ENCODE measurements around the gene TENT4A. TPM values are rescaled to one million over a fixed set of nuclear protein-coding genes. Genes with fewer than 3 reads are reported as not detected.

TENT4A gene
- total RNA-seq, 2 donors from 2014 or later, result 17.1 to 21.9 TPM

DNA sequence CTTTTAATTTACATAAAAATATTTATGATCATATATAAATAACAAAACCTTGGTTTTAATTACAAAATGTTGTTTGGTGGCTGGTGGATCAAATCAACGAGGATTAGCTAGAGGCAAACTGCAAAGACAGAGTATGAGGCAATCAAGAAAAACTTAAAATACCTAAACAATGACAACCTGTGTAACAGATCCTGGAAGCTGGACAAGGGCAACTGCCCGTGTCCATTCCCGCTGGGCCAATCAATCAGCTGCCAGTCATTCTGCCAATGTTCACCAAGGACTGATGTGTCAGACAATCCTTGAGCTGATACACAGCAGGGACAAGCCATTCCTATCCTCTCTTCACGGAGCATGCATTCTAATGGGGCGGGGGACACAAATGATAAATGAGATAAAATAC lies 3.2 kb upstream of the TENT4A start:
- Histone ChIP-seq H3K4me3 (no peak overlapping the region), H3K27me3 (no peaks in the 10 kb centered on the region), H3K9ac (ENCODE audit: low read depth in 2 of 2, low read length in 2 of 2) (no peak overlapping the region), H3K27ac (no peak overlapping the region), H3K9me3 (no peaks in the 10 kb centered on the region), H3K36me3 (no peaks in the 10 kb centered on the region), H3K4me1 (peaks cover 4% of the 10 kb centered on the region)
- peak; percentile 4 for DNase-seq
- intact Hi-C loops (cut with DNase I), result loop anchor here (2.0 to 10.0 kb wide), 2 partner anchors 79 to 1285 kb away; partner anchors contain the start of gene ICE1
- TF ChIP-seq, protein P1, sequence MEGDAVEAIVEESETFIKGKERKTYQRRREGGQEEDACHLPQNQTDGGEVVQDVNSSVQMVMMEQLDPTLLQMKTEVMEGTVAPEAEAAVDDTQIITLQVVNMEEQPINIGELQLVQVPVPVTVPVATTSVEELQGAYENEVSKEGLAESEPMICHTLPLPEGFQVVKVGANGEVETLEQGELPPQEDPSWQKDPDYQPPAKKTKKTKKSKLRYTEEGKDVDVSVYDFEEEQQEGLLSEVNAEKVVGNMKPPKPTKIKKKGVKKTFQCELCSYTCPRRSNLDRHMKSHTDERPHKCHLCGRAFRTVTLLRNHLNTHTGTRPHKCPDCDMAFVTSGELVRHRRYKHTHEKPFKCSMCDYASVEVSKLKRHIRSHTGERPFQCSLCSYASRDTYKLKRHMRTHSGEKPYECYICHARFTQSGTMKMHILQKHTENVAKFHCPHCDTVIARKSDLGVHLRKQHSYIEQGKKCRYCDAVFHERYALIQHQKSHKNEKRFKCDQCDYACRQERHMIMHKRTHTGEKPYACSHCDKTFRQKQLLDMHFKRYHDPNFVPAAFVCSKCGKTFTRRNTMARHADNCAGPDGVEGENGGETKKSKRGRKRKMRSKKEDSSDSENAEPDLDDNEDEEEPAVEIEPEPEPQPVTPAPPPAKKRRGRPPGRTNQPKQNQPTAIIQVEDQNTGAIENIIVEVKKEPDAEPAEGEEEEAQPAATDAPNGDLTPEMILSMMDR (IDR thresholded peaks at IDR 0.05), result no peak

DNA sequence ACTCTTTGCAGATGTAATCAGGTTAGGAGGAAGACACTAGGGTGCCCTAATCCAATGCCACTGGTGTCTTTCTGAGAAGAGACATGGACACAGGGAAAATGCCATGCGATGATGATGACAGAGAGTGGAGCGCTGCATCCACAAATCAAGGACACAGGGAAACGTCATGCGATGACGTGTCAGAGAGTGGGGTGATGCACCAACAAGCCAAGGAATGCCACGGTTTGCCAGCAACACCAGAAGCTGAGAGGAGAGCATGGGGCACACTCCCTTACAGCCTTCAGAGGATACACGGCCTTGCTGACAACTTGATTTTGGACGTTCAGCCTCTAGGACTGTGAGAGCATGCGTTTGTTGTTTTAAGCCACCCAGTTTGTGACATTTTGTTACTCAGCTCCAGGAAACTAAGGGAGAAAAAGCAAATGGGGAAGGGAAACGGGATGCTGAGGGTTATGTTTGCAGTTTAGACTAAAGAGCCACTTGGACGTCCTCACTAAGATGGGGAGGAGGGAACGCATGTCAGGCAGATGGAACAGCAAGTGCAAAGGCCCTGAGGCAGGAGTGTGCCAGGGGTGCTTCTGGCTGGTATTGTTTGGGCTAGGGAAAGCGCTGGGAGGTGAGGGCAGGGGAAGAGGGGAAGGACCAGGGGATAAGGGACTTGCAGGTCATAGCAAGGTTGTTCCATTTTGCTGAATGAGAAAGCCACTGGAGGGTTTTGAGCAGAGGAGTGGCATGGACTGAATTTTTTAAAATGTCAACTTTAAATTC lies 2.5 kb upstream of the TENT4A start:
- peak; percentile 15 for DNase-seq
- H3K36me3 ChIP-seq, result no peaks in the 10 kb centered on the region
- no peak overlapping the region for H3K9ac ChIP-seq (ENCODE audit: low read depth in 2 of 2, low read length in 2 of 2)
- TF ChIP-seq, protein P1 (IDR thresholded peaks at IDR 0.05), result no peak
- no peaks in the 10 kb centered on the region for H3K27me3 ChIP-seq
- intact Hi-C loops (cut with DNase I), result loop anchor here (2.0 to 10.0 kb wide), 2 partner anchors 80 to 1286 kb away; partner anchors contain the start of gene ICE1
- H3K9me3 ChIP-seq, result no peaks in the 10 kb centered on the region
- H3K27ac ChIP-seq, result no peak overlapping the region
- peaks cover 9% of the 10 kb centered on the region for H3K4me1 ChIP-seq
- no peak overlapping the region for H3K4me3 ChIP-seq

DNA sequence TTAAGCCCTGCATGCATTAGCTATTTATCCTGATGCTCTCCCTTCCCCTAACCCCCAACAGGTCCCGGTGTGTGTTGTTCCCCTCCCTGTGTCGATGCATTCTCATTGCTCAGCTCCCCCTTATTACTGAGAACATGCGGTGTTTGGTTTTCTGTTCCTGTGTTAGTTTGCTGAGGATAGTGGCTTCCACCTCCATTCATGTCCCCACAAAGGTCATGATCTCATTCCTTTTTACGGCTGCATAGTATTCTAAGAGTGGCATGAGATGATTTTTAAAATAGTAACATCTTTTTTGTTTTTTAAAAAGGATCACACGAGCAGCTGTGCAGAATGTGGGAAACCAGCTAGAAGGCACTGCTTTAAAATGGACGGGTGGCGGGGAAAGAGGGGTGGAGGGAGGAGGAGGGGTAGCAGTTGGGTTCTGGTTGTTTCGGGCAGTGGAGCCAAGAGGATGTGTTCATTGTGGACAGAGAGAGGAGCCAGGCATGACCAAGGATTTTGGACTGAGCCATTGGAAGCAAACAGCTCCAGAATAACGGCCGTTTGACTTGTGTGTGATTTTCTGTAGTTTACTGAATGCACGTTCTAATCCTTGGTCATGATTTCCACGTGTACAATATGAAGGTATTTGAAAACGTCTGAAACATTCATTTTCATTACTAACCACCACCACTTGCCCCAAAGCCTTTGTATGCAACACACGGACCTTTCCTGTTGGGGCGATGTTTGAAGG lies 1.7 kb upstream of the TENT4A start:
- Histone ChIP-seq H3K27me3 (no peaks in the 10 kb centered on the region), H3K36me3 (no peaks in the 10 kb centered on the region), H3K4me3 (peak overlapping the region; percentile 82), H3K27ac (peak overlapping the region; percentile 95), H3K4me1 (peaks cover 9% of the 10 kb centered on the region), H3K9me3 (no peaks in the 10 kb centered on the region), H3K9ac (ENCODE audit: low read depth in 2 of 2, low read length in 2 of 2) (peak overlapping the region; percentile 87 to 91)
- peak; percentile 19 for DNase-seq
- TF ChIP-seq, protein P1 (IDR thresholded peaks at IDR 0.05), result no peak
- intact Hi-C loops (cut with DNase I), result loop anchor here (2.0 to 10.0 kb wide), 2 partner anchors 81 to 1287 kb away; partner anchors contain the start of gene ICE1

DNA sequence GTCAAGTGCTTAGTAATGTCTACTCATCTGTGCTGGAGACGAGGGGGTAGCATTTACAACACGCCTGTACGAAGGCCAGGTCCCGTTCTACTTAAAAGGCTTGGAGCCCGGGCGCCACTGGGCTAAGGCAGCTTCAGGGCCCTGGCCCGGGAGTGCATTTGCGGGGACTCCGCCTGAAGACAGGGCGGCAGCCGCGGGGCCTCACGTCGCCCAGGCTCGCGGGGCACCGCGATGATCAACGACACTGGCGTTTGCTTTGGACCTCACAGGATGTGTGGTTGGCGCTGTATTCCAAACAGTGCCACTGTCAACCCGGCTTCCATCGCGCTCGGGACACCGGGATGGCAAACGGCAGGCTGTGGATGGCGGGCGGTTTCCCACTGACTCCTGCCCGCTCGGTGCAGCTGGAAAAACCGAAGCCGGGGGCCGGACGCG lies 1.1 kb upstream of the TENT4A start:
- no peaks in the 10 kb centered on the region for H3K27me3 ChIP-seq
- DNase-seq, result peak; percentile 67
- peak overlapping the region; percentile 82 for H3K4me3 ChIP-seq
- H3K36me3 ChIP-seq, result no peaks in the 10 kb centered on the region
- peaks cover 9% of the 10 kb centered on the region for H3K4me1 ChIP-seq
- TF ChIP-seq, protein P1 (IDR thresholded peaks at IDR 0.05), result no peak
- intact Hi-C loops (cut with DNase I), result loop anchor here (10.0 kb wide), 1 partner anchor 1287 kb away; the partner anchor contains the start of gene ICE1
- H3K9ac ChIP-seq (ENCODE audit: low read depth in 2 of 2, low read length in 2 of 2), result peak overlapping the region; percentile 87 to 91
- H3K9me3 ChIP-seq, result no peaks in the 10 kb centered on the region
- H3K27ac ChIP-seq, result peak overlapping the region; percentile 95

DNA sequence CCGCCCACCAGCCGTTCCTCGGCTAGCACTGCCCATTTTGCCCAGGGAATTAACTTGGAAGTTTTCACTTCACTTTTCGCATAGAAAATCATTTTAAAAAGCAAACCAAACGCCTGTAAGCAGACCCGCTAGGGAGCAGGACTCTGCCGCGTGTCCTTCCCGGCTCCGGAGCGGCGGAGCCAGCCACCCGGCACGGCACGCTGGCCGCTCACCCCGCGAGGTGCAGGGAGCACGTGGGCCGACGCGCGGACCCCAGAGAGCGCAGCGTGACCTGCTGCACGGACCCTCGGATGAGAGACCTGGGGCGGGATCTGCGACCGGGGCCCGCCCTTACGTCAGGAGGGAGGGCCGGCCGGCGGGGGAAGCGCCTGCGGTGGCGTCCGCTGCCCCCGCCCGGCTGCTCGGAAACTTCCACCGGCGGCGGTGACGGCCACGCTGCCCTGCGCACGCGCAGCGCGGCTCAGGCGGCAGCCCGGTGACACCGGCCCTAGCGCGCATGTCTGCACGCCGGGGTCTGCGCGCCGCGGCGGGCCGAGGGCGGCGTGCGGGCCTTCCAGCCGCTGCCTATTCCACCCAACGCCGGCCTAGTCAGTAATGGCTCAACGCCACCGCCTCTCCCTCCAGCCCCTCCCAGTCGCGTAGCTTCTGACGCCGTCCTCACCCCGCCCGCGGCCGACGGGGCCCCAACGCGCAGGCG lies 507 bp upstream of the TENT4A start:
- Histone ChIP-seq H3K9me3 (no peaks in the 10 kb centered on the region), H3K4me1 (peaks cover 9% of the 10 kb centered on the region), H3K36me3 (no peaks in the 10 kb centered on the region), H3K9ac (ENCODE audit: low read depth in 2 of 2, low read length in 2 of 2) (peak overlapping the region; percentile 87 to 91), H3K27ac (peak overlapping the region; percentile 95), H3K27me3 (no peaks in the 10 kb centered on the region), H3K4me3 (peak overlapping the region; percentile 82)
- DNase-seq, result peak; percentile 95
- intact Hi-C loops (cut with DNase I), result loop anchor here (10.0 kb wide), 1 partner anchor 1288 kb away; the partner anchor contains the start of gene ICE1
- TF ChIP-seq, protein P1 (IDR thresholded peaks at IDR 0.05), result no peak

Data from colonic mucosa (tissue), 4 donors.